GM12878 (cell line): ENCODE measurements around the gene ADRA2C. TPM values are rescaled to one million over a fixed set of nuclear protein-coding genes. Genes with fewer than 3 reads are reported as not detected.

ENCODE experiments used
- ATAC-seq: fragments of 200-7000 bp; cut with Tn5 transposase; 3 replicates; pipeline ENCODE4 v1.9.1; 2020; ENCODE audit warnings: mild to moderate bottlenecking, moderate library complexity
- BruUV-seq: library from RNA; stranded (reverse); fragments of 400-500 nt; replicated peaks from 2 replicates; lab custom pipeline; 2021; lab: Mats Ljungman, UMichigan
- CTCF ChIA-PET: fragments of 300-600 bp; sonication (Branson Sonifier 250); formaldehyde crosslinking; extraction: SDS; loops from one replicate; lab custom pipeline; 2021; ENCODE audit warnings: inconsistent platforms; lab: Yijun Ruan, JAX
- POLR2A ChIA-PET: fragments of 350-600 bp; formaldehyde crosslinking; extraction: SDS; loops from one replicate; lab custom pipeline; 2021; ENCODE audit warnings: inconsistent platforms; lab: Charles Lee
- RAD21 ChIA-PET: fragments of 300-600 bp; sonication (Branson Sonifier 250); formaldehyde crosslinking; loops from one replicate; lab custom pipeline; 2023; ENCODE audit warnings: antibody characterized with exemption; ENCODE audit not compliant: unreplicated experiment; lab: Charles Lee
- SMC1A ChIA-PET: fragments of 300-600 bp; sonication (Branson Sonifier 250); formaldehyde crosslinking; loops from one replicate; lab custom pipeline; 2023; ENCODE audit not compliant: unreplicated experiment, uncharacterized antibody; lab: Charles Lee
- DNase-seq: peaks from one replicate; pipeline ENCODE4 v3.0.0-alpha.2; 2011; ENCODE audit warnings: low read depth, low spot score
- FAIRE-seq: peaks from 3 replicates; lab custom pipeline; 2011; peaks lifted over from hg19 to GRCh38; lab: Jason Lieb, UNC
- H2AFZ ChIP-seq: 2 replicates; pipeline ENCODE4 v1.6.0; 2011; ENCODE audit warnings: low read depth, low read length, control low read depth; ENCODE audit not compliant: control insufficient read depth
- H3K27ac ChIP-seq: 2 replicates; pipeline ENCODE4 v1.5.1; 2011; ENCODE audit warnings: control low read depth; ENCODE audit not compliant: control insufficient read depth, insufficient read depth
- H3K27me3 ChIP-seq, 2 experiments: replicated peaks in 1 of 2; 2 replicates each; pipeline versions ENCODE4 v1.6.0 to v1.6.1; 2011; ENCODE audit warnings: low read length in 1 of 2; ENCODE audit not compliant: control insufficient read depth in 2 of 2, insufficient read depth in 2 of 2
- H3K36me3 ChIP-seq, 2 experiments: 2 replicates each; pipeline ENCODE4 v1.5.1; 2011; ENCODE audit warnings: low read length in 1 of 2; ENCODE audit not compliant: control insufficient read depth in 2 of 2, insufficient read depth in 2 of 2
- H3K4me1 ChIP-seq: 2 replicates; pipeline ENCODE4 v1.6.1; 2011; ENCODE audit warnings: mild to moderate bottlenecking, low read length, moderate library complexity, mixed read lengths; ENCODE audit not compliant: control insufficient read depth, insufficient read depth
- H3K4me2 ChIP-seq: 2 replicates; pipeline ENCODE4 v1.6.0; 2011; ENCODE audit warnings: control low read depth; ENCODE audit not compliant: control insufficient read depth, insufficient read depth
- H3K4me3 ChIP-seq: fragments of 200-600 bp; sonication (generic); 2 replicates; pipeline ENCODE4 v1.5.1; 2016
- H3K79me2 ChIP-seq: 2 replicates; pipeline ENCODE4 v1.6.0; 2011; ENCODE audit warnings: low read length; ENCODE audit not compliant: control insufficient read depth, insufficient read depth
- H3K9ac ChIP-seq: 2 replicates; pipeline ENCODE4 v1.8.0; 2011; ENCODE audit warnings: low read length, control low read depth, mixed read lengths; ENCODE audit not compliant: control insufficient read depth, insufficient read depth
- H3K9me3 ChIP-seq: replicated peaks from 3 replicates; pipeline ENCODE4 v1.5.1; 2011; ENCODE audit warnings: mild to moderate bottlenecking, low read length; ENCODE audit not compliant: control insufficient read depth, insufficient read depth
- H4K20me1 ChIP-seq: 2 replicates; pipeline ENCODE4 v1.6.0; 2011; ENCODE audit not compliant: control insufficient read depth, insufficient read depth
- CEBPB ChIP-seq, 2 experiments: fragments of 150-350 bp in 1 of 2; IDR thresholded peaks; 2 replicates each; pipeline ENCODE4 v1.6.1; 2012 to 2014; ENCODE audit warnings: low read depth in 2 of 2, low read length in 2 of 2, borderline replicate concordance in 1 of 2, inconsistent platforms in 1 of 2
- EP300 ChIP-seq, 2 experiments: fragments of 150-350 bp in 1 of 2; IDR thresholded peaks; 2 replicates each; pipeline ENCODE4 v1.6.1; 2011 to 2012; ENCODE audit warnings: low read depth in 2 of 2, low read length in 2 of 2, borderline replicate concordance in 1 of 2, improper control_type of control experiment in 1 of 2, inconsistent platforms in 1 of 2; ENCODE audit not compliant: control insufficient read depth in 1 of 2
- HCFC1 ChIP-seq: fragments of 150-350 bp; IDR thresholded peaks from 2 replicates; pipeline ENCODE4 v1.6.1; 2014; ENCODE audit warnings: low read length
- IRF3 ChIP-seq: fragments of 450-650 bp; IDR thresholded peaks from 2 replicates; pipeline ENCODE4 v1.6.1; 2014; ENCODE audit warnings: mild to moderate bottlenecking
- PBX3 ChIP-seq: IDR thresholded peaks from 2 replicates; pipeline ENCODE4 v1.6.1; 2011; ENCODE audit warnings: mild to moderate bottlenecking, low read depth, low read length, moderate library complexity; ENCODE audit not compliant: insufficient replicate concordance
- REST ChIP-seq: IDR thresholded peaks from 2 replicates; pipeline ENCODE4 v1.6.1; 2012; ENCODE audit warnings: mild to moderate bottlenecking, low read depth, low read length
- SMAD1 ChIP-seq: fragments of 450-650 bp; IDR thresholded peaks from 2 replicates; pipeline ENCODE4 v1.6.1; 2018; ENCODE audit warnings: mild to moderate bottlenecking, low read depth; ENCODE audit not compliant: partially characterized antibody
- SMAD5 ChIP-seq: IDR thresholded peaks from 2 replicates; pipeline ENCODE4 v1.6.1; 2016; ENCODE audit warnings: antibody characterized with exemption, low read depth
- USF1 ChIP-seq: IDR thresholded peaks from 2 replicates; pipeline ENCODE4 v1.6.1; 2011; ENCODE audit warnings: borderline replicate concordance, low read depth, mild to moderate bottlenecking, moderate library complexity, mixed read lengths, low read length; ENCODE audit not compliant: insufficient read depth; ENCODE audit errors: extremely low read length
- WGBS: methylation state at CpG from one replicate; pipeline ENCODE4 v1.1.6; 2016; ENCODE audit warnings: low lambda C conversion rate; ENCODE audit not compliant: insufficient replicate concordance, insufficient coverage; ENCODE audit errors: missing lambda C conversion rate; 5-methylcytosine and 5-hydroxymethylcytosine counted together
- in situ Hi-C: fragments of 300-500 bp; cut with MboI; formaldehyde crosslinking; loops from 9 replicates; pipeline ENCODE4 v1.14.3; 2018; ENCODE audit warnings: mixed read lengths
- intact Hi-C: fragments of 100-400 bp; cut with micrococcal nuclease; formaldehyde crosslinking; loops from one replicate; pipeline ENCODE4 v1.14.2; 2022; ENCODE audit not compliant: unreplicated experiment
- polyA plus RNA-seq, 11 experiments: library from polyadenylated mRNA; depleted of rRNA in 4 of 11; unstranded in 6 of 11; stranded (reverse) in 5 of 11; fragments of >200 nt; fragmentation: Nextera tagmentation in 4 of 11; fragmentation: Illumina TruSeq in 1 of 11; extraction: Ambion mirVana in 4 of 11; extraction: Trizol in 1 of 11; gene quantifications; 1 replicate in 1 of 11; 2 replicates in 10 of 11; pipeline versions ENCODE4 v1.2.1 to v1.2.3, GENCODE V29; 2011 to 2016; ENCODE audit warnings: inconsistent platforms in 2 of 11, missing spikeins in 2 of 11, low read depth in 1 of 11
- total RNA-seq, 4 experiments: library from RNA; depleted of rRNA in 3 of 4; stranded (reverse); fragments of >200 nt in 3 of 4; fragmentation: Illumina TruSeq in 1 of 4; extraction: Trizol in 1 of 4; gene quantifications; 2 replicates each; pipeline versions ENCODE4 v1.2.1 to v1.2.3, GENCODE V29; 2013 to 2021

ADRA2C gene
- total and polyA plus RNA-seq, 10 of the 15 experiments (the other 5 are each of a cell fraction or from before 2014, with no cell fraction given), result 0.15 TPM; not detected in 9

GRCh38 chr4:3762264-3762663 lies 3.9 kb upstream of the ADRA2C start:
- FAIRE-seq, result no peak
- no peak for DNase-seq
- Histone ChIP-seq H2AFZ (no peak overlapping the region), H3K4me1 (no peaks in the 10 kb centered on the region), H3K4me2 (no peak overlapping the region), H3K4me3 (no peak overlapping the region), H4K20me1 (no peaks in the 10 kb centered on the region), H3K36me3 (no peaks in the 10 kb centered on the region), H3K79me2 (no peaks in the 10 kb centered on the region), H3K27ac (no peak overlapping the region), H3K27me3 (peaks cover 0 to 2% of the 10 kb centered on the region in 2 experiments; a peak in 2 of 4 replicates), H3K9ac (no peak overlapping the region), H3K9me3 (no peaks in the 10 kb centered on the region; the same call in 2 of the 3 replicates)
- no TSS peak for BruUV-seq
- WGBS, result 36% methylated on average over 8 of the region's 8 CpGs
- RAD21 ChIA-PET, result no interaction called here
- POLR2A ChIA-PET, result no interaction called here
- TF ChIP-seq SMAD5 (no peak), CEBPB (IDR thresholded peaks at IDR 0.05; ENCODE audit: borderline replicate concordance in 1 of 2, low read depth in 2 of 2, low read length in 2 of 2) (no peak), EP300 (IDR thresholded peaks at IDR 0.05; ENCODE audit: borderline replicate concordance in 1 of 2, control insufficient read depth in 1 of 2, low read depth in 2 of 2, low read length in 2 of 2) (no peak), PBX3 (no peak), USF1 (no peak), IRF3 (no peak), REST (no peak), HCFC1 (no peak), SMAD1 (no peak)
- SMC1A ChIA-PET, result no interaction called here
- ATAC-seq, result no peak
- in situ Hi-C loops, result no loop called here
- intact Hi-C loops, result no loop called here
- CTCF ChIA-PET, result no interaction called here
